Forelimb muscle (tissue), 1 donor: ENCODE results near the gene OGDH. TPM values are rescaled to one million over a fixed set of nuclear protein-coding genes. Genes with fewer than 3 reads are reported as not detected.
"Not testable (repeated sequence)": the region's sequence is repeated elsewhere in the genome, so short reads cannot be mapped to it uniquely, and the experiment has no call there.

Experiments used
- DNase-seq: peaks from one replicate; pipeline ENCODE4 v3.0.0-alpha.2; 2013; ENCODE audit warnings: low read depth
- polyA plus RNA-seq: library from polyadenylated mRNA; unstranded; fragments of 120-200 nt; gene quantifications from one replicate; pipeline ENCODE4 v1.2.1, GENCODE V29; 2013; ENCODE audit not compliant: insufficient read length

Gene OGDH
- 61.2 TPM for polyA plus RNA-seq

DNA sequence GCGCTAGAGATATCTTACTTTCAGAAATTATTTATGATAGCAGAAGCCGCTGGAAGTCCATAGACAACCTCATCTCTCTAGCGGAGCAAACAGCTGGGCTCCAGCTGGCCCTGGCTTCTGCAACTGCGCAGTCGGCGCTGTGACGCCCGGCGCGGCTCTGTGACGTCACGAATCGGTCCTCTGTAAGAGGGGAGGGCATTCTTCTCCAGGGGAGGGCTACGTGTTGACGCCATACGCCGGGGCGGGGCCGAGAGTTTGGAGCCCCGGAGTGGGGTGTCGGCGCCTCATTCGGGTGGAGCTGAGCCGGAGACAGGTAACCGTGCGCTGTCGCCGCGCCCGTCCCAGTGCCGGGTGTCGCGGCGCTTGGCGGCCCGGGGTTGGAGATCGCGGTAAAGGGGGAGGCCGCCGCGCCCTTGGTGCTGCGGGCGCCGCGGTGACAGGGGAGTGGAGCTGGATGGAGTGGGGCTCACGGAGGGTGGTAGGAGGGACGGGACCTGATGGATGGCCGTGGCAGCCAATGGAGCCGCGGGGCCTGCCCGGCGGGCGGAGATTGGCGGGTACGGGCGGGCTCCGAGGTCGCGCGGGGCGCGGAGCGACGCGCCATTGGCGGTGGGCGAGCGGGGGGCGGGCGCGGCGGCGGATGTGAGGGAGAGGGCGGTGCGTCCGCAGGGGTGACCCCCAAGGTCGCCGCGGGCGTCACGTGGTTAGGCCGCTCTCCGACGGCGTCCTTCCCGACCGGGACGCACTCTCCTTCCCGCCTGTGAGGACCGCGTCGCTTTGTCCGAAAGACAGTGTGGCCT, at the start of gene OGDH:
OGDH (plus strand) TSS at position 287 of the 800 bp plus-strand sequence. CDS start 17,717 bp downstream, outside the sequence.
- peak; percentile 97 for DNase-seq

DNA sequence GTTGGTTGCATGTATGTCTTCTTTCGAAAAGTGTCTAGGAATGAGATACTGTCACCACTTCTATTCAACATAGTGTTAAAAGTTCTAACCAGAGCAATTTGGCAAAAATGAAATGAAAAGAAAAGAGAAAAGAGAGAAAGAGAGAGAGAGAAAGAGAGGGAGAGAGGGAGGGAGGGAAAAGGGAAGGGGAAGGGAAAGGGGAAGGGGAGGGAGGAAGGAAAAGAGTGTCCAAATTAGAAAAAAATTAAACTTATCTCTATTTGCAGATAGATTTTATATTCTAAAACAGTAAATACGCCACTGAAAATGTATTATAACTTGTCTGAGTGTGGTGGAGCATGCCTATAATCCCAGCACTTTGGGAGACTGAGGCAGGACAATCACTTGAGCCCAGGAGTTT, 48.9 kb upstream of the OGDH start:
- no peak for DNase-seq

DNA sequence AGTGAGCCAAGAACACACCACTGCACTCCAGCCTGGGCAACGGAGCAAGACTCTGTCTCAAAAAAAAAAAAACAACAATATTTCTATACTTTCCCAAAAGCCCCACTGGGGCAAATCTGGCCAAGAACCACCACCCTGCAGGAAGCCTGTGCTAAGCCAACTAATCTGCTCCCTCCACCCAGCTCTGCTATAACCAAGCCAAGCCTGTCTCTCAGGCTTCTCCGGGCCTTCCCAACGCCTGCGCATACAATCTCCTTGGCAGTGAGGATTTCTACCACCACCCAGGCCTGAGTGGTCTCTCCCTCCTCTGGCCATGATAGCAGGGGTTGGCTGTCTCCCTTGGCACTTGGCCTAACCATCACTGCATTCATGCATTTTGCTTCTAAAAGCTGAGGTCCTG, 46.9 kb upstream of the OGDH start:
- DNase-seq: no peak

DNA sequence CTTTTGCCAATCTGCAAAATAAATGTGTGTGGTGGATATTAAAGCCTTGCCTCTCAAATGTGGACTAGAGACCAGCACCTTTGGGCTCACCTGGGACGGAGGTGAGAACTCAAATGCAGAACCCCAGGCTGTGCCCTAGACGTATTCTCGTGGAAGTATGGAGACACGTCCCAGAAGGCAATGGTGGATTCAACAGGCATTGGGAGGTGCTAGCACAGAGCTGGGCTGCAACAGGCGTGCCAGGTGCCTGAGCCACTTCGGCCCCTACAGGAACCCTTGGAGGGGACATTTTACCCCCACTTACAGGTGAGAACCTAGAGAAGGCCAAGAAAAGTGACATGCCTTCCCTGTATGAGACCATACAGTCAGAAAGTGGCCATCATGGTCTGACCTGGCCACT, 44.9 kb upstream of the OGDH start:
- DNase-seq: no peak

DNA sequence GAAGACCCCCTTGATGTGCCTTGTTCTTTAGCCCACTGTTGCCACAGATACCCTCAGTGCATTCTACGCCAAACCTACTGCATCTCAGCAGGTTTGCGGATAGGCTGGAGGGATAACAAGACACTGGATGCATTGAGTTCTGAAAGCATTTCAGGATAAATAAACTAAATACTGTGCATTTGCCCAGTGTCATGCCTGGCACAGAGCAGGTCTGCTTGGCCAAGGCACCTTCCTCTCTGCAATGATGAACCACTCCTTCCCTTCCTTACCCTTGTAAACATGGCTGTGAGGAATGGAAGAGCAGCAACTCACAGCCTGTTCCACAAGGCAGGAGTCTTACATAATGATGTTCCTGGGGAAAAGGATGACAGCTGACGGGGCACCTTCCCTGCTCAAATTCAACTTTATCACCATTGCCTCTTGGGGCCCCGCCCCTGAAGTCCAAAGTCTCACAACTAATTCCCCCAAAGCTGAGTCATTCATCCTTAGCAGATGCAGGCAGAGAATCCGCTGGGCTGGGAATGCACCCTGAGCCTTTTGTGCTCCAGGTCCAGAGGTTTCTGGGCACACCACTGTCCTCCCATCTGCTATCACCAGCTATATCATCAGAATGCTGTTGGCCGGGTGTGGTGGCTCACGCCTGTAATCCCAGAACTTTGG, 44.3 kb upstream of the OGDH start:
- DNase-seq: no peak

DNA sequence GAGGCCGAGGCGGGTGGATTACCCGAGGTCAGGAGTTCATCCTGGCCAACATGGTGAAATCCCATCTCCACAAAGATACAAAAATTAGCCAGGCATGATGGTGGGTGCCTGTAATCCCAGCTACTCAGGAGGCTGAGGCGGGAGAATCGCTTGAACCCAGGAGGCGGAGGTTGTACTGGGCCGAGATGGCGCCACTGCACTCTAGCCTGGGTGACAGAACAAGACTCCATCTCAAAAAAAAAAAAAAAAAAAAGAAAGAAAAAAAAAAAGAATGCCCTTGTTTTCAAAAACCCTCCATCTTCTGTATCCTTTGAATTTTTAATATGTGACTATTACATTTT, 43.8 kb upstream of the OGDH start:
- DNase-seq: not testable (repeated sequence)

DNA sequence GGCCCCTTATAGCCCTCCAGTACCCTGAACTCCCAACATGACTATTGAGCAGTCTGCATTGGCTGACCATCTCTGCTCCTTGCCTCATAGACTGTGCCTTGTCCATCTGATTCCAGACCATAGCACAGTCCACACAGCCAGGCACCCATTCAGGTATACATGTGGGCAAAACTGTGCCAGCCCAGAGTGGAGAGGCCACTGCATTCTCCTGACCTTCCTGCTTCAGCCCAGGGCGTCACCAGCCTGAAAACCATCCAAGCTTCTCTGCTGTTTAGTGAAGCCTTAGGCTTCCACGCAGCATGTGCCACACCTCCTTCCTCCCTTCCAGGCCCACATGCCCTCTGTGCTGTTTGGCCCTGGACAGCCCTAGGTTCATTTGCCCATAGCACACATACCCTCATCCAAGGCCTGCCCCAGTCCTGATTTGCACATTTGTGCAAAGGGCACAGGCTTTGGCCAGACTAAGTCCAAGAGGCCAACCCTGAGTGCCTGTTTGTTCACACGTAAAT, 43.2 kb upstream of the OGDH start:
- DNase-seq: no peak

DNA sequence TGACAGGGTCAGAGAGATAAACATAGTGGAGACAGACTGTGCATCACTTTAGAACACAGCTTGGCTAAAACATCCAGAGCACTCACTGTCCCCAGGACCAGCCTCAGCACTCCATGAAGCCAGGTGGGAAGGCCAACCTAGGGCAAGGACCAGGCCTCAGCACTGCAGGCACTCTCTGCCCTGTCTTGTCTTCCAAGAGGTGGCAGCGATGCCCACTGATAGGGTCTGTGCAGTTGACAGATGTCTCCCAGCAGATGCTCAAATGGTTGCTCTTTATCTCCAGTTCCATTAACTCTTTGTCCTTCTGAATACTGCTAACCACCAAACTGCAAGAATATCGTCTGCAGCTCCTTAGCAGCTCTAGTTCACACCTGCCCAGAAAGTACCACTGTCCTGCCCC, 41.8 kb upstream of the OGDH start:
- no peak for DNase-seq

DNA sequence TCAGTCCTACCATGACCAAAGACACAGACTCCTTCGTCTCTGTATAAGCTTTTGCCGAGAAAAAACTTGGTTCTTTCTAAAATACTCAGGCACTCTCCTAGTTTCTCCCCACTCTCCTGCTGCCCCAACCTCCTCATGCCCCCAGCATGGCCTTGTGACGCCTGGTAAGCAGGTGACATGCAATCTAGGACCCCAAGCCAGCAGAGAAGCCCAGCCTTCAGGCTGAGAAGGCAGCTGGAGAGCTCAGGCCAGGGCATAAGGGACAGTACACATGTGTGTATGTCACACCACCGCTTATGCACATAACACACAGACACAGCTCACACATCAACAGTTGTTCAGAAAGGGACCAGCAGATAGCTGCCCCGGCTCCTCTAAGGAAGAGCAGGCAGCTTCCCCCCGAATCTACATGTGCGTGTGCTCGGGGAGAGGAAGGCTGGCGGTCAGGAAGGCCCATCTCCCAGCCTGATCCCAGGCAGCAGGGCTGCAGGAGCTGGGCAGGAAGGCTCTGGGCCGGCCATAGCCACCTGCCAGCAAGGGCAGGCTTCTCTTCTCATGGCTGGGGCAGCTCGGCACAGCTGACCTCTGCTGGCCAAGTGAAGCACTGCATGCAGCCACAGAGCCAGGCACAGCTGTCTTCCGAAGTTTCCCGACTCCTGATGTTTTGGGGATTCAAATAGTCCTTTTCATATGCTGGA, 41.2 kb upstream of the OGDH start:
- no peak for DNase-seq

DNA sequence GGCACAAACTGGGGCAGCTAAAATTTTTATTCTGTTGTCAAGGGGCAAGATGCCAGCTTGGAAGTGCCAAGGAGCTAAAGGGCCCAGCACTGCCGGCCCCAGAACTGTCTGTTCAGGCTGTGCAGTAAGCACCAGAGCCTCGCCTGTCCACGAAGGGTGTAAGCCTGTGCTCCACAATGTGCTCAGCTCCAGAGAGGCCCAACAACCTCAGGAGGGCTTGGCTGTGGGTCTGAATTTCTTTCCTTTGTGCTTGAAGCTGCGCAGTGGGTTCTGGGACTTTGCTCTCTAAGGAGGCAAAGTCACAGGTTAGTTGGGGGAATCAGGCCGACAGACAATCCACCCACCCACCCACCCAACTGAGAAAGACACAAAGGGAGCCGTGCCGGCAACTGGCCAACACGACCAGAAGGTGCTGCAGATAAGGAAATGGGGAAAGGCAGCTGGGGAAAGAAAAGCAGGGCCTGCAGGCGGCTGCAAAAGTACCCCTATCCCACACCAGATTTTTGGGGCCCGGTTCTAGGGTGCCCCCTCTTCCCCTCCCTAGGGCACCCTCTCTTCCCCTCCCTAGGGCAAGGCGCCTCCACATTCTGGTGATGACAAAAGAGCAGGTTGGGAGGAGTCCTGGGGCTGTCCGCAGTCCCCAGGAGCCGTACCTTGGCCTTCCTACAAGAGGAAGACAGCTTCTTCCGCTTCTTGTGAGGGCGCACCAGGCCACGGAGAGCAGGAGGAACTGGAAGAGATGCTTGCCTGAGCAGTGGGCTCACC, 40.5 kb upstream of the OGDH start:
- no peak for DNase-seq

DNA sequence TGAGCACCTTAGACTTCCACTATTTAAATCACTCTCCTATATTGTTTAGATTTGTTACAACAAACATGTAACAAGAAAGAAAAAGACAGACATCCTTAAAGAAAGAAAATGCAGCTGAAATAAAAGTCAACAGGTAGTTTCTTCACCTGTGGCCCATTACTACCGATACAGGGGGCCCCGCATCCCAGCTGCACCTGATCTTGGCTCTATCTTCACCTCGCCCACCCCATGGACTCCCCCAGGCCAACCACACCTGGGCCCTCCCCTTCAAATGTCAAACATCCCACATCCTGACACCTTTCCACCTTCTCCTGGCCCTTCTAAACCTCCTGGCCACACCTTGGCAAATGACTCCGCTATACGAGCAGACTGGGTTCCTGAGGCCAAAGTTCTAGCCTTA, 39.7 kb upstream of the OGDH start:
- no peak for DNase-seq

DNA sequence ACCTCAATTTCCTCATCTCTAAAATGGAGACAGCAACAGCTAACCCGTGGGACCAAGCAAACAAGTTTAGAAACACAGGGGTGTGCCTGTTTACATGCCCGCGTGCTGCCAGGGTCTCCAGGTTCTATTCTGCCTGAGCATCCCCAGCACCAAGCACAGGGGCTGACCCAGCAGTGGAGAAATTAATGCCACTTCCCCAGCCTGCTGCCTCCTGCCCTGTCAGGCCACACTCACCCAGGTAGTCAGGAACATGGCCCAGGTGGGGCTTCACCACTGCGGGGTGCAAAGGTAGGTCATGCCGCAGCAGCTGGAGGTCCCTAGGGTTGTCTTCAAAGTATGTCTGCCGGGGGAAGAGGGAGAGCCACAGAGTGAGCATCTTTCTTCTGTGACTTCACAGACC, 38.5 kb upstream of the OGDH start:
- no peak for DNase-seq

DNA sequence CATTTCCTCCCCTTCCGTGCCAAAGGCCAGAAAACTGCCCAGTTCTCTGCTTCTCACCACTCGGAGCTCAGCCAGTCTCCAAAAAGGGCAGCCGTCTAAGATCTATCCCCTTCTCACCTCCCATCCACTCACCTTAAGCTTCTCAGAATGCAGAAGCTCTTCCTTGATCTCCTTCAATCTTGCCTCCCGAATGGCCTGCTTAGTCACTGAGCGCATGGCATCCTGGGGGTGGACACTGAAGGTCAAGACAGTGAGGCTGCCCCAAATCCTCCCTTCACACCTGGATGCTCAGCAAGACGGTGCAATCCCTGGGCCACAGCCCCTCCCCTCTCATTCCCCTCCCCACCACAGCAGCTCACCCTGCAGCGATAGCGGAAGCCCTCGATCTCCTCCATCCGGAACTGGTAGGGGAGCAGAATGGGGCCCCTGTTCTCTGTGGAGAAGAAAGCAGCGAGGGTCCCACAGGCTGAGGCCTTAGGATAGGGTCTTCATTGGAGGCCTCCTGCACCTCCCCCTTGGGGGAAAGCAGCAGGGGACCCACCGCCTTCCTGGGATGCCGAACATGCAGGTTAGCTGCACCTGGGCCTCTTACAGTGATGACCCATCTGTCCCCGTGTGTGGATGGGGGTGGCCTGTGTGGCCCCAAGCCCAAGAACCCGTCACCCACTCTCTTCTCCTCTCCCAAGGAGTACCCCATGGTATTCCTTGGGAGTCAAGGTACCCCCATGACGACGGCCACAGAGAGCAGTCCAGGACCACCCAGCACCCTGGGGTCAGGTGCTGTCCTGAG, 37.5 kb upstream of the OGDH start:
- no peak for DNase-seq

DNA sequence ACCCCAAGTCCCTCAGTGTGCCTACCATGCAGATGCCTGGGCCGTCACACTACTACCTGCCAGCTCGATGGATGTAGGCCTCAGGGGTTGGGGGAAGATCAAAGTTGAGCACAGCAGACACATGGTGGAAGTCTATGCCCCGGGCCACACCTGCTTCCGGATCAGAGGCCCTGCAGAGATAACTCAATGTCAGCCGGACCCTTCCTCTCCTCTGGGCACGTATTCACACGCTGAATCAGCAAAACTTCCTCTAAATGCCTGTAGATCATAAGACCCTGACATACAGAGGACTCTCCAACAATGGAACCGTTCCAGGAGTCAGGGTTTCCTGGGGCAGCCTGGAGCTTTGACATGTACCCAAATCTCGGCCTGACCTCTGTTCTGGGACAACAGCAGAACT, 36.5 kb upstream of the OGDH start:
- no peak for DNase-seq

DNA sequence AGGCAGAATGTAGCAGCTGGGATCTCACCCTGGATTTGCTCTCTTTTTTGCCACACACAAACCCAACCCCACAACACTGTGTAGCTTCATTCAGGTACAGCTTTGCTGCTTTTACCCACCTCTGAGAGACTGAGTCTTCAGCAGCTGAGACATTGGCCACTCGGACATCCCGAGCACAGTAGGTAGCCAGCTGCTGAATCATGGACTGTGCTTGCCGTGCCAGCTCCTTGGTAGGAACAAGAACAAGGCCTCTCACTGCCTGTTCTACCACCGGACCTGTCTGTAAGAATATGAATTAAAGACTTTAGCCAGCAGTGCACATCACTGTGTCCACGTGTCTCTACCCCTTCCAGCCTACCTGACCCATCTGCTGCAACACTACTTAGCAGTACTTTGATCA, 33.7 kb upstream of the OGDH start:
- no peak for DNase-seq

DNA sequence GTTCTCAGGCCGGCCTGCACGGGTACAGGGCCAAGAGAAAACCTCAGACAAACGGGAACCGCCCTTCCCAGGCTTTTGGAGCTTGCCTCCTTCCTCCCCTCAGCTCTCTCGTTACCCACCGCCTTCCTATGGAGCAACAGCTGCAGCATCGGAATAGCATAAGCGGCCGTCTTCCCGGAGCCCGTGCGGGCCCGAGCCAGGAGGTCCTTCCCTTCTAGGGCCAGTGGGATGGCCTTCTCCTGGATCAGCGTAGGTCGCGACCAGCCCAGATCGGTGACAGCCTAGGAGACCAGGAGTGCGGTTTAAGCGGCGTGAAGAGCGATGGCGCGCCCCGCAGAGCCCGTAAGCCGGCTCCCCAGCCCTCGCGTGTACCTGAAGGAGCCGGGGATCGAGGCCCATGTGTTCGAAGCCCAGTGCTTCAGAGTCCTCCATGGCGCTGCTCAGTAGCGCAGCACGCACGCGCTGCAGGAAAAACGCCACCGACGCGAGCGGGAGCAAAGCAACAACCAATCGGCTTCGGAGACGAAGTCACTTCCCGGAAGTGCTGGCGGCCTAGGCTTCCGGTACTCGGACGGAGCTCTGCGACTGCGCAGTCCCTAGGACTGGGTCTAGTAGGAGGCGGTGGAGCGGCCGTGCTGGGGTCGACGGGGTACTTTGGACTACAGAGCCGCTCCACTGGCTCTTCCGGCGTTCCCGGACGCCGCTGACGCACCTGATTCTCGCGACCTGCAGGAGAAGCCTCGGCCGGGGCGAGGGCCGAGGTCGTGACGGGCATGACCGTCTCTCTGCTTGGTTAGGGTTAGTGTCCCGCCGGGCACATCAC, 32.8 kb upstream of the OGDH start, which contains the start of gene DDX56:
DDX56 (minus strand) TSS at position 445 of the 823 bp plus-strand sequence; CDS start at position 432, 13 bp downstream.
- peak; percentile 95 for DNase-seq

DNA sequence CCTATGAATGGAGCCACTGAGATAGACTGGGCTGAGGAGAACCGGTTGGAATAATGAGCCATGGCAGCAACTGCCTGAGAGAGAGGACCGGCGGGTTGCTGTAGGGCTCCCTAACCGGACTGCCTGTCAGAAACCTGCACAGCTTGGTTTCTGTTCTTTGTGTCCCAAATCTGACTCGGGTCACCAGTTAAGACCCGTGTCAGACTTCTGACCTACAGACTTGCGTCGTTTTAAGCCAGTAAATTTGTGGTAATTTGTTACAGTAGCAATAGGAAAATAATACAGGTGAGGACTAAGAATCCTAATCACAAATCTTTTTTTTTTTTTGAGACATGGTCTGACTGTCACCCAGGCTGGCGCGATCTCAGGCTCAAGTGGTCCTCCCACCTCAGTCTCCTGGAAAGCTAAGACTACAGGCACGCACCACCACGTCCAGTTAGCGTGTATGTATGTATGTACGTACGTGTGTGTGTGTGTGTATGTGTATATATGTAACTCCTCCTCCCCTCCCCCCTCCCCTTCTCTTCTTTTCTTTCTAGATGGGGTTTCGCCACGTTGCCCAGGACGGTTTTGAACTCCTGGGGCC, 32.0 kb upstream of the OGDH start:
- no peak for DNase-seq

DNA sequence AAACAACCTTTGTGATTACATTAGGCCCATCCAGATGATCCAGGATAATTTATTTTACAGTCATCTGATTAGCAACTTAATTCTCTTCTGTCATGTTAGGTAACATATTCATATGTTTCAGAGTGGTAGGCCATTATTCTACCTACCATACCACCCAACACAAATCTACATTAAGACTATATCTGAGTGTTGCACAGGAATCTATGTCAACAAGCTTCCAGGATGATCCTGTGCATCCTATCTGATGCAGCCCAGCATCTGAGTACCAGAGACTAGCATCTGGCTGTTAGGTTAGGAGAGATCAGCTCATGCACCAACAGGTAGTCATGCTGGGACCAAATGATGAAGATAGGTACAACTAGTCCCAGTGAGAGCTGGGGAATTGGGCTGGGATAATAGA, 31.4 kb upstream of the OGDH start:
- no peak for DNase-seq

DNA sequence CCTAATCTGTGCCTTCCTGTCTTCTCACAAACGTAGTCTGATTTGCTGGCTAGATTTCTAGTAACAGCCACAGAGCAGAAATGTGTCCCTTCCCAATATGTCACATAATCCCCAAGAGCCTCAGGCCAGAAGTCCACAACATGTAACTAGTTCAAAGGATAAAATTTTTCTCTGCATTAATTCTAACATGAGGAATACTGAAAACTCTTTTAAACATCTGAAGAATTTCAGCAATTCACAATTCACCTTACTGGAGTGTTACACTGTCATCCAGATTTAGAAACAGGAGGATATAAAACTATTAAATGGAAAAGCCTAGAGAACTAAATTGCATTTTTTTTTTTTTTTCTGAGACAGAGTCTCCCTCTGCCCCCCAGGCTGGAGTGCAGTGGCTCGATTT, 30.2 kb upstream of the OGDH start:
- DNase-seq: no peak
